Lower leg skin (tissue), 4 donors: Measurements from ENCODE around the gene HLA-F. TPM values are rescaled to one million over a fixed set of nuclear protein-coding genes. Genes with fewer than 3 reads are reported as not detected.

Source experiments
- DNase-seq, 2 donors: peaks; one replicate each; pipeline ENCODE4 v3.0.0-alpha.2; 2019; ENCODE audit warnings: low spot score in 2 of 2
- H3K4me3 ChIP-seq: fragments of 200-600 bp; sonication (generic); 2 replicates; pipeline ENCODE4 v1.5.1; 2017; ENCODE audit warnings: mild to moderate bottlenecking, low read depth; ENCODE audit not compliant: poor library complexity, severe bottlenecking
- CTCF ChIP-seq, 3 donors: fragments of 450-650 bp; IDR thresholded peaks; one replicate each; pipeline ENCODE4 v1.5.1; 2016; ENCODE audit warnings: antibody characterized with exemption in 3 of 3, mild to moderate bottlenecking in 3 of 3, moderate library complexity in 2 of 3
- POLR2A ChIP-seq, 2 donors: fragments of 450-650 bp; IDR thresholded peaks; one replicate each; pipeline ENCODE4 v1.6.1; 2016 to 2017; ENCODE audit warnings: antibody characterized with exemption in 2 of 2, mild to moderate bottlenecking in 1 of 2, moderate library complexity in 1 of 2
- WGBS, 2 donors: methylation state at CpG; one replicate each; pipeline ENCODE4 v1.1.5; 2018; 5-methylcytosine and 5-hydroxymethylcytosine counted together
- intact Hi-C: fragments of 100-400 bp; cut with DNase I; formaldehyde crosslinking; loops from one replicate; pipeline ENCODE4 v1.15.0; 2023; ENCODE audit warnings: low total_unique reads
- total RNA-seq, 4 donors: library from RNA; depleted of rRNA; stranded (reverse); fragments of >200 nt; gene quantifications; one replicate each; pipeline ENCODE4 v1.1.0, GENCODE V29; 2016

The HLA-F gene
- total RNA-seq, 4 donors from 2014 or later = 65.9 to 97.8 (median 92.9) TPM

DNA sequence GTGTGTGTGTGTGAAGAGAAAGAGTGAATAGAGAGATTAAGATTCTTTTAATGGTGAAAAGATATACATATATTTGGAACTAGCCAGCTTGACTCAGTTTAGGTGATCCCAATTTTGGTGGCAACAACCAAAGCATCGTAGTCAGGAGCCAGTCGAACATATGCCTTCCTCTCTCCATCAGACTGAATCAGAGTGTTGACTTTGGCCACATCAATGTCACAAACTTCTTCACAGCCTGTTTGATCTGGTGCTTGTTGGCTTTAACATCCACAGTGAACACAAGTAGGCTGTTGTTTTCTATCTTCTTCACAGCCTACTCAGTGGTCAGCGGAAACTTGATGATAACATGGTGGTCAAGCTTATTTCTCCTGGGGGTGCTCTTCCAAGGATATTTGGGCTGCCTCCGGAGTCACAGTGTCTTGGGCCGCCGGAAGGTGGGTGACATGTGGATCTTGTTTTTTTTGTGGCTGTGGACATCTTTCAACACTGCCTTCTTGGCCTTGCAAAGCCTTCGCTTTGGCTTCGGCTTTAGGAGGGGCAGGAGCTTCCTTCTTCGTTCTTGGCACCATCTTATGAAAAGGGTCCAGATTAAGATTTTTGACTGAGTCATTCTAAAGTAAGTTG, 3.4 kb downstream of the HLA-F start:
- TF ChIP-seq CTCF (IDR thresholded peaks at IDR 0.05) (no peak), POLR2A (IDR thresholded peaks at IDR 0.05) (no peak)
- intact Hi-C loops = no loop called here
- WGBS, 2 donors = 88 to 91% methylated on average over 9 of the region's 9 CpGs
- DNase-seq = peak; percentile 9 to 53
- H3K4me3 ChIP-seq = no peak overlapping the region

DNA sequence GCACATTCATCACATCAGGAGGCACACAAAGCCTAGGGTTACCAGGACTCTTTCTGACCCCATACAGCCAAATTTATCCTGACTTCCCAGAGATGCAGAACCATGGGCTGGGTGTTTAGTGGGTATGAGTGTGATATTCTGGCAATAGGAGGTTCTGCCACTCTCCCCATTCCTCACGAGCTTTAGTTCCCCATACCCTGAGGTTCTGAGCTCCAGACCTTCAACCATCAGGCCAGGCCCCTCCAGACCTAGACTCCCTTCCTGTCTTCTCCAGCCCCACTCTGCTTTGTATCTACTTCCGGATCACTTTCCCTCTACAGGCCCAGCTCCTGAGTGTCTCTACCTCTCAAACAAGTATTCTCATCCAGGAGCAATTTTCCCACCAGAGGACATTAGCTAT, 4.4 kb downstream of the HLA-F start:
- intact Hi-C loops = no loop called here
- DNase-seq = peak; percentile 9 to 36
- 44 to 56% methylated on average over 2 of the region's 2 CpGs for WGBS, 2 donors
- H3K4me3 ChIP-seq = no peak overlapping the region
- TF ChIP-seq POLR2A (IDR thresholded peaks at IDR 0.05) = no peak
- TF ChIP-seq CTCF (IDR thresholded peaks at IDR 0.05) = no peak

DNA sequence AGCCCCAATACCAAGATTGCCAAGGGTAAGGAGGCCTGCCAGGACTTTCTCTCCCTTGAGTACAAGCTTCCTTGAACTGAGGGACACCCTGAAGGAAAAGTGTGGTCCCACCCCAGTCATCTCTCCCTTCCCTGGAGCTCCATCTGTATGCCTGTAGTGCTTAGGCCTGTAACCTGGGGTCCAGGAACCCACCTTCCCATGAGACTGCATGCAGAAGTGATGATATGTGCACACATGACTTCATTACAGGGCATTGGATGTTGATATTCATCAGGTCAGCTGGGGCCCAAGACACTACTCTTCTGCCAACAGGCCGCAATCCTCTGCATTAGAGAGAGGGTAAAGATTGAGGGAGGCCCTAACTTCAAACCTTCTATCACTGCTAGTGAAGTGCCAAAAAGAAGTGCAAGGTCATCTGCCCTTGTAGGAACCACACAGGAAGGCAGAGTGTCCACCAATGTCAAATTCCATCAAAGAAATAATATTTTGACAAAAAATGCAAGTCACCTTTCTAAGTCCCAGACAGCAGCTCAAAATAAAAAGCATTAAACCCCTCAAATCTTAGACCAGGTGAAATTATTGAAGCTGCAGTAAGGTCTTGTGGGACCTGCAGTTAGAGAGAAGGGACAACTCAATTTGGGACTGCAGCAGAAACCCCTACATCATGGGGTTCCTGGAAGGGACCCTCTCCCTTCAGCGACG, 5.1 kb downstream of the HLA-F start:
- TF ChIP-seq POLR2A (IDR thresholded peaks at IDR 0.05) = no peak
- TF ChIP-seq CTCF (IDR thresholded peaks at IDR 0.05) = no peak
- DNase-seq = peak; percentile 8 to 18
- intact Hi-C loops = no loop called here
- WGBS, 2 donors = 93% methylated on average over 3 of the region's 3 CpGs
- H3K4me3 ChIP-seq = no peak overlapping the region

DNA sequence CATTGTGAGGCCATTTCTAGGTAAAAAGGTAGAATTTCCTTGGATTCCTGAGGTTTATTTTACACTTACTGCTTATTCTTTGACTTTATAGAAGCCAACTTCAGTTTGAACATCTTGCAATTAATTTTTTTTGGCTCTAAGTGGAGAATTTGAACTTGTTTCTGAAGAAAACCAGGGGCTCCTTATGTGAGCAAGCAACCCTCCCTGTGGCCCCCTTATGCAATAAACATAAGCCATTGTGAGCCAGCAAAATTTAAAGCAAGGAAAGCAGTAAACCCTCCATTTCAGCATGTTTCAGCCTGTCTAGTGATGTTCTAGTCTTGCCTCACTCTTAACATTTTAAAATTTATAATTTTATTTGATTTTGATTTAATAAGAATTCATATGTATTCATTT, 5.6 kb downstream of the HLA-F start:
- intact Hi-C loops = no loop called here
- TF ChIP-seq POLR2A (IDR thresholded peaks at IDR 0.05) (no peak), CTCF (IDR thresholded peaks at IDR 0.05) (no peak)
- no peak overlapping the region for H3K4me3 ChIP-seq
- peak in 1 of 2 donors; percentile 7 for DNase-seq

DNA sequence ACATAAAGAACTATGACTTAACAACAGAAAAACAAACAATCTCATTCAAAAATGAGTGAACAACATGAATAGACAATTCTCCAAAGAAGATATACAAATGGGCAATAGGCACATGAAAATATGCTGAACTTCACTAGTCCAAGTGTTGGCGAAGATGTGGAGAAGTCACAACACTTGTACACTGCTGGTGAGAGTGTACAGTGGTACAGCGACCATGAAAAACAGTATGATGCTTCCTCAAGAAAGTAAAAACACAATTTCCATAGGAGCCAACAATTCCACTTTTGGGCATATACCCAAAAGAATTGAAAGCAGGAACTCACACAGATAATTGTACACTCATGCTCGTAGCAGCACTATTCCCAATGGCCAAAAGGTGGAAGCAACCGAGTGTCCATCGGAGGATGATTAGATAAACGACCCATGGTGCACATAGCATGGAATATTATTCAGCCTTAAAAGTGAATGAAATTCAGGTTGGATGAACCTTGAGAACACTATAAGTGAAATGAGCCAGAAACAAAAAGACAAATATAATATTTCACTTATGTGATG, 6.6 kb downstream of the HLA-F start:
- no peak for TF ChIP-seq CTCF (IDR thresholded peaks at IDR 0.05)
- no peak for TF ChIP-seq POLR2A (IDR thresholded peaks at IDR 0.05)
- intact Hi-C loops = no loop called here
- WGBS, 2 donors = 74 to 80% methylated on average over 6 of the region's 6 CpGs
- DNase-seq = peak; percentile 6 to 12
- no peak overlapping the region for H3K4me3 ChIP-seq
